GM18508 (cell line): ENCODE results near the gene CBR1.

Experiments
- ATAC-seq: cut with Tn5 transposase; IDR thresholded peaks from one replicate; pipeline ENCODE4 v1.9.1; 2021; ENCODE audit warnings: moderate number of reproducible peaks; ENCODE audit not compliant: insufficient read depth, unreplicated experiment

CBR1 gene

GRCh38 chr21:36109868-36110267, 40.0 kb downstream of the CBR1 start:
- no peak for ATAC-seq

GRCh38 chr21:36111238-36111637, 41.4 kb downstream of the CBR1 start:
- no peak for ATAC-seq

GRCh38 chr21:36113647-36114428, 44.0 kb downstream of the CBR1 start:
- no peak for ATAC-seq

GRCh38 chr21:36115138-36115730, 45.4 kb downstream of the CBR1 start:
- no peak for ATAC-seq

- no peak for ATAC-seq
These were observed 47.5 kb downstream of the CBR1 start for GRCh38 chr21:36117286-36117741.

- ATAC-seq: no peak
These were observed 50.6 kb downstream of the CBR1 start for GRCh38 chr21:36120304-36120888.
